Gastroesophageal sphincter (tissue), 4 donors: Measurements from ENCODE around the gene ITPA. TPM values are rescaled to one million over a fixed set of nuclear protein-coding genes. Genes with fewer than 3 reads are reported as not detected.

Source experiments
- ATAC-seq: fragments of 150-250 bp; one replicate; pipeline ENCODE4 v1.9.1; 2016; ENCODE audit warnings: mild to moderate bottlenecking, moderate library complexity
- H3K27ac ChIP-seq, 4 donors: fragments of 200-600 bp; sonication (generic) in 3 of 4; 1 replicate in 3 of 4; 2 replicates in 1 of 4; pipeline ENCODE4 v1.5.1; 2016 to 2019
- H3K27me3 ChIP-seq: fragments of 200-600 bp; sonication (generic); one replicate; pipeline ENCODE4 v1.5.1; 2019
- H3K36me3 ChIP-seq, 2 donors: fragments of 200-600 bp; sonication (generic); one replicate each; pipeline ENCODE4 v1.5.1; 2019; ENCODE audit warnings: control low read depth in 1 of 2
- H3K4me1 ChIP-seq, 3 donors: fragments of 200-600 bp; sonication (generic); 1 replicate in 2 of 3; 2 replicates in 1 of 3; pipeline ENCODE4 v1.5.1; 2016 to 2019; ENCODE audit warnings: control low read depth in 2 of 3
- H3K4me3 ChIP-seq, 2 donors: fragments of 200-600 bp; sonication (generic); one replicate each; pipeline ENCODE4 v1.5.1; 2019; ENCODE audit warnings: mild to moderate bottlenecking in 1 of 2, moderate library complexity in 1 of 2
- H3K9me3 ChIP-seq, 3 donors: fragments of 200-600 bp; sonication (generic); one replicate each; pipeline ENCODE4 v1.5.1; 2017 to 2019; ENCODE audit warnings: control low read depth in 2 of 3
- CTCF ChIP-seq, 4 experiments: fragments of 200-600 bp in 2 of 4; fragments of 450-650 bp in 2 of 4; sonication (generic) in 1 of 4; IDR thresholded peaks; one replicate each; pipeline ENCODE4 v1.5.1; 2017 to 2019; ENCODE audit warnings: antibody characterized with exemption in 4 of 4, mild to moderate bottlenecking in 2 of 4, moderate library complexity in 2 of 4
- EP300 ChIP-seq: sonication (generic); formaldehyde crosslinking; IDR thresholded peaks from one replicate; pipeline ENCODE4 v1.6.1; 2017; ENCODE audit warnings: antibody characterized with exemption, mild to moderate bottlenecking
- POLR2A ChIP-seq, 2 donors: fragments of 450-650 bp; IDR thresholded peaks; one replicate each; pipeline ENCODE4 v1.6.1; 2017; ENCODE audit warnings: antibody characterized with exemption in 2 of 2, mild to moderate bottlenecking in 2 of 2, moderate library complexity in 1 of 2
- POLR2AphosphoS5 ChIP-seq: sonication (generic); formaldehyde crosslinking; IDR thresholded peaks from one replicate; pipeline ENCODE4 v1.6.1; 2017; ENCODE audit warnings: antibody characterized with exemption
- WGBS, 2 donors: methylation state at CpG; one replicate each; pipeline ENCODE4 v1.1.5; 2018; ENCODE audit warnings: low coverage in 1 of 2; 5-methylcytosine and 5-hydroxymethylcytosine counted together
- total RNA-seq, 4 donors: library from RNA; depleted of rRNA; stranded (reverse); fragments of >200 nt; gene quantifications; one replicate each; pipeline ENCODE4 v1.1.0, GENCODE V29; 2016

ITPA gene
- total RNA-seq, 4 donors from 2014 or later = 23.5 to 26.8 (median 25.2) TPM

- H3K27me3 ChIP-seq = no peaks in the 10 kb centered on the region
- no peak for ATAC-seq
- TF ChIP-seq EP300 = no peak
- no peak for TF ChIP-seq POLR2A (IDR thresholded peaks at IDR 0.05)
- no peak for TF ChIP-seq CTCF (IDR thresholded peaks at IDR 0.05)
- TF ChIP-seq POLR2AphosphoS5 = no peak
- H3K9me3 ChIP-seq = no peaks in the 10 kb centered on the region
- H3K27ac ChIP-seq = no peak overlapping the region
- H3K4me3 ChIP-seq = no peak overlapping the region
- WGBS, 2 donors = 100% methylated on average over 1 of the region's 4 CpGs; no CpG with 5 or more reads in 1 of the 2 donors
- peaks cover 0 to 66% of the 10 kb centered on the region in 2 donors for H3K36me3 ChIP-seq
- no peaks in the 10 kb centered on the region for H3K4me1 ChIP-seq
These were observed 19.7 kb upstream of the ITPA start for GRCh38 chr20:3189561-3190131.

DNA sequence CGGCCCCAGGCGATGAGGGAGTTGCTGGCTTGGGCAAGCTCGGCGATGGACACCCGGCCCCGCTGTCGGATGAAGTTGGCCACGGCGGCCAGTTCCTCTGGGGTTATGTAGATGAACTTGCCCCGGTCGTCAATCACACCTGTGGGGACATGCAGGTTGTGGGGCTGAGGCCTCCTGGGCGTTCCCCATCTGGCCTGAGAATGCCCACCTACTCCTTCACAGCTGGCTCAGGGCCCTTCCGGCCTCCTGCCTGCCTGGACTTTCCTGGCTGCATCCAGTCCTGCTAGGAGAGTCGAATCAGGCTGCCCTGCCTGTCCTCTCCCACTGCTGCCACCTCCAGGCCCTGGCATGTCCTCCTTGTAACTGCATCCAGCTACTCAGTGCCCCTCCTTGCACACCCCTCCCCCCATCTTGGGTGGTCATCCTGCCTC is 18.6 kb upstream of the ITPA start:
- no peaks in the 10 kb centered on the region for H3K9me3 ChIP-seq
- no peaks in the 10 kb centered on the region for H3K4me1 ChIP-seq
- H3K36me3 ChIP-seq = peaks cover 0 to 76% of the 10 kb centered on the region in 2 donors
- ATAC-seq = no peak
- no peak overlapping the region for H3K27ac ChIP-seq
- no peak overlapping the region for H3K4me3 ChIP-seq
- 53 to 84% methylated on average over 2 to 9 of the region's 14 CpGs for WGBS, 2 donors
- H3K27me3 ChIP-seq = no peaks in the 10 kb centered on the region
- TF ChIP-seq POLR2A (IDR thresholded peaks at IDR 0.05) (no peak), POLR2AphosphoS5 (no peak), EP300 (no peak), CTCF (IDR thresholded peaks at IDR 0.05) (no peak)

GRCh38 chr20:3192226-3193015 is 16.9 kb upstream of the ITPA start:
- H3K9me3 ChIP-seq = no peaks in the 10 kb centered on the region
- H3K36me3 ChIP-seq = peaks cover 0 to 94% of the 10 kb centered on the region in 2 donors
- no peak overlapping the region for H3K4me3 ChIP-seq
- no peak for ATAC-seq
- TF ChIP-seq EP300 (no peak), CTCF (IDR thresholded peaks at IDR 0.05) (no peak), POLR2A (IDR thresholded peaks at IDR 0.05) (no peak), POLR2AphosphoS5 (no peak)
- WGBS, 2 donors = 93% methylated on average over 8 of the region's 18 CpGs
- H3K27me3 ChIP-seq = no peaks in the 10 kb centered on the region
- no peaks in the 10 kb centered on the region for H3K4me1 ChIP-seq
- H3K27ac ChIP-seq = no peak overlapping the region

DNA sequence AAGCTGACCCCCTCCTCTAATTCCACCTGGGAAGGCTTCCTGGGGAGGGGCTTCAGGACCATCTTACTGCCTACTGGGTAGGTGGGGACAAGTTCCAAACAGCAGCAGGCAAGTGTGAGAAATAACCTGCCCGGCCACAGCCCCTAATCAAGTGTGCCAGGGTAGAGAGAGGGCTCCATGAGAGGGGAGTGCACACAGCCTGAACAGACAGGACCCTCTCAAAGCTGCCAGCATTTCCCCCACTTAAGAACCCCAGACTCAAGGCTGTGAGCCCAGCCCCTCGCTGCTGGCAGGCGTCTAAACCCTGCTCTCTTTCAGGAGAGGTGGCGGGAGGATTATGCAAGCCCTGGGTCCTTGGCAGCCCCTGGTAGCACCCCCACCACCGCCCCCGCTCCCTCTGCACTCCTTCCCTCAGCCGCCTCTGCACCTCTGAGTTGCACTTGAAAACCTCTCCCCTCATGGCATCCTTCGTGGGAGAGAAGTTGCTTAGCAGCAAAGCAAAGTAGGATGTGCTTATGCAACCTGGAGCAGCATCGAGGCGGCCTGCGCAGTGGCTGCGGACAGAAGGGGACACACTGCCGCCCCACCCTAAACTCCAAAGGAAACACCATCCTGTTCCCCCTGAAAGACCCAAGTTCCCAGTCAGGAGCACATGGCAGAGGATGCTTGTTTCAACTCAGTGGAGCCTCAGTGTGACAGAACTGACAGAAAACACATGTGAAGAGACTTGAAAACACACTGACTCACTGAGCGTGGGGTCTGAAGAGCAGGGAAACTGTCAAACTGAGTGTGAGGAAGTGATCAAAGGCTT is 15.3 kb upstream of the ITPA start:
- WGBS, 2 donors = 90% methylated on average over 2 of the region's 14 CpGs
- Histone ChIP-seq H3K4me1 (no peaks in the 10 kb centered on the region), H3K36me3 (peaks cover 0 to 100% of the 10 kb centered on the region in 2 donors), H3K9me3 (no peaks in the 10 kb centered on the region), H3K27me3 (no peaks in the 10 kb centered on the region), H3K27ac (no peak overlapping the region), H3K4me3 (no peak overlapping the region)
- TF ChIP-seq POLR2AphosphoS5 (no peak), POLR2A (IDR thresholded peaks at IDR 0.05) (no peak), CTCF (IDR thresholded peaks at IDR 0.05) (no peak), EP300 (no peak)
- ATAC-seq = no peak
